Lower lobe of right lung (tissue), 2 donors: ENCODE data around the gene NYAP2. TPM values are rescaled to one million over a fixed set of nuclear protein-coding genes. Genes with fewer than 3 reads are reported as not detected.

ENCODE experiments used
- ATAC-seq, 2 donors: fragments of 200-7000 bp; cut with Tn5 transposase; one replicate each; pipeline ENCODE4 v1.9.1; 2020 to 2022; ENCODE audit warnings: mild to moderate bottlenecking in 2 of 2, moderate library complexity in 2 of 2
- DNase-seq: peaks from one replicate; pipeline ENCODE4 v3.0.0-alpha.2; 2020
- H3K27ac ChIP-seq: fragments of 200-600 bp; one replicate; pipeline ENCODE4 v1.8.0; 2022
- H3K27me3 ChIP-seq: fragments of 200-600 bp; one replicate; pipeline ENCODE4 v1.8.0; 2022; ENCODE audit warnings: low read depth
- H3K36me3 ChIP-seq: fragments of 200-600 bp; one replicate; pipeline ENCODE4 v1.8.0; 2022; ENCODE audit warnings: mild to moderate bottlenecking
- H3K4me1 ChIP-seq: fragments of 200-600 bp; one replicate; pipeline ENCODE4 v1.8.0; 2022
- H3K4me3 ChIP-seq: fragments of 200-600 bp; one replicate; pipeline ENCODE4 v1.8.0; 2022; ENCODE audit warnings: mild to moderate bottlenecking
- H3K9me3 ChIP-seq: fragments of 200-600 bp; one replicate; pipeline ENCODE4 v1.8.0; 2022
- intact Hi-C: fragments of 100-400 bp; cut with DNase I; formaldehyde crosslinking; loops from one replicate; pipeline ENCODE4 v1.11.0; 2022
- total RNA-seq: library from RNA; stranded (reverse); fragmentation: NEBNext Ultra II Directional; extraction: Animal tissue kit (Norgen Biotek cat#: 25700); gene quantifications from one replicate; pipeline ENCODE4 v1.2.1, GENCODE V29; 2021
- TF ChIP-seq, protein P1 (sequence below): fragments of 200-600 bp; IDR thresholded peaks from one replicate; pipeline ENCODE4 v1.8.0; 2022; ENCODE audit warnings: antibody characterized with exemption, mild to moderate bottlenecking
- donor health status: DM: no; HTN: yes; CAD: no; lungs with severe emphysema.

NYAP2 gene
- total RNA-seq, 1 donor from 2014 or later: 1.1 TPM

DNA sequence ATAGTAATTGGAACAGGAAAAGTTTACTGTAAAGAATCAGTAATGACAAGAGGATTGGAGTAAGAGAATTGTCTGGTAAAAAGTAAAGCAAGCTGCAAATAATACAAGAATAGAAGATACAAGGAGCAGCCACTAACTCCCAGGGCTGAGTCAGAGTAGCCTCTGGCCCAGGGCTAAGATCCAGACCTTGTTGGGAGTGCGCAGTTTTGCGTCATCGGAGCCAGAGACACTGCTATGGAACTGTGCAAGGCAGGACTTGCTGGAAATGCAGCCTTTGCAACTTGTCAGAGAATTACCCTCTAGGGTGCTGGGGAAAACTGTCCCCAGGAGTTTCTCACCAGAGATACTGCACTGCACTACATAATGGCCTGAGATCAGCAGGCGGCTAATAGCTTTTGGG is 135.2 kb downstream of the NYAP2 start:
- Histone ChIP-seq H3K4me3 (no peak overlapping the region), H3K36me3 (no peaks in the 10 kb centered on the region), H3K9me3 (no peaks in the 10 kb centered on the region), H3K27me3 (no peaks in the 10 kb centered on the region), H3K27ac (no peak overlapping the region), H3K4me1 (no peaks in the 10 kb centered on the region)
- TF ChIP-seq, protein P1, sequence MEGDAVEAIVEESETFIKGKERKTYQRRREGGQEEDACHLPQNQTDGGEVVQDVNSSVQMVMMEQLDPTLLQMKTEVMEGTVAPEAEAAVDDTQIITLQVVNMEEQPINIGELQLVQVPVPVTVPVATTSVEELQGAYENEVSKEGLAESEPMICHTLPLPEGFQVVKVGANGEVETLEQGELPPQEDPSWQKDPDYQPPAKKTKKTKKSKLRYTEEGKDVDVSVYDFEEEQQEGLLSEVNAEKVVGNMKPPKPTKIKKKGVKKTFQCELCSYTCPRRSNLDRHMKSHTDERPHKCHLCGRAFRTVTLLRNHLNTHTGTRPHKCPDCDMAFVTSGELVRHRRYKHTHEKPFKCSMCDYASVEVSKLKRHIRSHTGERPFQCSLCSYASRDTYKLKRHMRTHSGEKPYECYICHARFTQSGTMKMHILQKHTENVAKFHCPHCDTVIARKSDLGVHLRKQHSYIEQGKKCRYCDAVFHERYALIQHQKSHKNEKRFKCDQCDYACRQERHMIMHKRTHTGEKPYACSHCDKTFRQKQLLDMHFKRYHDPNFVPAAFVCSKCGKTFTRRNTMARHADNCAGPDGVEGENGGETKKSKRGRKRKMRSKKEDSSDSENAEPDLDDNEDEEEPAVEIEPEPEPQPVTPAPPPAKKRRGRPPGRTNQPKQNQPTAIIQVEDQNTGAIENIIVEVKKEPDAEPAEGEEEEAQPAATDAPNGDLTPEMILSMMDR: no peak
- ATAC-seq (no peak), DNase-seq (no peak)
- intact Hi-C loops: no loop called here

DNA sequence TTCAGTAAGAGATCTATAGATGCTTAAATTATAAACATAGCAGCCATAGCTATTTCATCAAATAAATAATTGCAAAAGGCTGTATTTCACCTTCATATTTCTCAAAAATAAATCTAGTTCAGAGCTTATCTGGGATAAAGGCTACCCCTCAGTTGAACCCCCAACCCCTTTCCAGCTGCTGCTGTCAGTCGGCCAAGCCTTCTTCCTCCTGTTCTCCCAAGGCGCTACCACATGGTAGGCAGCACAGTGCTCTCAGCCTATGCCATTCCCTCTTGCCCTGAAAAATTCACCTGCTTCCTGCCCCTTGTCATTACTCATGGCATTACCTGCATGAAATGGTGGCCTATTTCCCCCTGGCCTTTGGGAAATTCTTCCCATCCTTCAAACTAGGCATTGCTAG is 136.5 kb downstream of the NYAP2 start:
- H3K27me3 ChIP-seq: no peaks in the 10 kb centered on the region
- ATAC-seq: no peak

DNA sequence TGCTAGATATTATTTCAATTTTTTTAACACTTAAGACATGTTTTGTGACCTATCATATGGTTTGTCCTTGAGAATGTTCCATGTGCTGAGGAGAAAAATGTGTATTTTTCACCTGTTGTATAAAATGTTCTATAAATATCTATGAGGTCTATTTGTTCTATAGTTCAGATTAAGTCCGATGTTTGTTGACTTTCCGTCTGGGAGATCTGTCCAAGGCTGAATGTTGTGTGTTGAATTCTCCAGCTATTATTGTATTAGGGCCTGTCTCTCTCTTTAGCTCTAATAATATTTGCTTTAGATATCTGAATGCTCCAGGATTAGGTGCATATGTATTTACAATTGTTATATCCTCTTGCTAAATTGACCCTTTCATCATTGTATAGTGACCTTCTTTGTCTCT is 144.1 kb downstream of the NYAP2 start:
- no peaks in the 10 kb centered on the region for H3K9me3 ChIP-seq
- DNase-seq: no peak
- H3K4me3 ChIP-seq: no peak overlapping the region
- intact Hi-C loops: no loop called here
- no peak overlapping the region for H3K27ac ChIP-seq
- no peaks in the 10 kb centered on the region for H3K27me3 ChIP-seq
- TF ChIP-seq, protein P1: no peak
- H3K36me3 ChIP-seq: no peaks in the 10 kb centered on the region
- no peaks in the 10 kb centered on the region for H3K4me1 ChIP-seq
- ATAC-seq: no peak

More for the DNA sequence above, 136.5 kb downstream of the NYAP2 start:
- intact Hi-C loops: no loop called here
- no peaks in the 10 kb centered on the region for H3K9me3 ChIP-seq
- TF ChIP-seq, protein P1: no peak
- H3K36me3 ChIP-seq: no peaks in the 10 kb centered on the region
- no peak overlapping the region for H3K27ac ChIP-seq
- H3K4me3 ChIP-seq: no peak overlapping the region
- DNase-seq: no peak
- H3K4me1 ChIP-seq: no peaks in the 10 kb centered on the region

DNA sequence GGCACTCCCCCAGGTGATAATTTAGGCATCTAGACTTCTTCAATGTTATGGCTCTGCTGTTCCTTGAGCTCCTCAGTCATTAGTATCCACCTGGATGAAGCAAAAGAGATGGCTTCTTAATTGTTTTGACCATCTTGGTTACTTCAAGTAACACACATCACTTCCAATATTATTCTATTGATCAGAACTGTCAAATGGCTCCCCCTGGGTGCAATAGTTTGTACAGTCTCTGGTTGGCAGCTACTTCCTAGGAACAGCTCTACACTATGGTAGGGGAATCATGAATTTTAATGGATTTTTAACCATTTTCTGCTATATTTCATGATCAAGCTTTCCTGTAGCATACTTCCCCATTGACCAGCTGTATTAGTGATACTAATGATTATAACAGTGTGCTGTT is 157.0 kb downstream of the NYAP2 start:
- no peaks in the 10 kb centered on the region for H3K4me1 ChIP-seq
- H3K9me3 ChIP-seq: no peaks in the 10 kb centered on the region
- H3K4me3 ChIP-seq: no peak overlapping the region
- H3K27ac ChIP-seq: no peak overlapping the region
- no peak for DNase-seq
- TF ChIP-seq, protein P1: no peak
- no peaks in the 10 kb centered on the region for H3K36me3 ChIP-seq
- no peak for ATAC-seq
- H3K27me3 ChIP-seq: no peaks in the 10 kb centered on the region
- intact Hi-C loops: no loop called here

DNA sequence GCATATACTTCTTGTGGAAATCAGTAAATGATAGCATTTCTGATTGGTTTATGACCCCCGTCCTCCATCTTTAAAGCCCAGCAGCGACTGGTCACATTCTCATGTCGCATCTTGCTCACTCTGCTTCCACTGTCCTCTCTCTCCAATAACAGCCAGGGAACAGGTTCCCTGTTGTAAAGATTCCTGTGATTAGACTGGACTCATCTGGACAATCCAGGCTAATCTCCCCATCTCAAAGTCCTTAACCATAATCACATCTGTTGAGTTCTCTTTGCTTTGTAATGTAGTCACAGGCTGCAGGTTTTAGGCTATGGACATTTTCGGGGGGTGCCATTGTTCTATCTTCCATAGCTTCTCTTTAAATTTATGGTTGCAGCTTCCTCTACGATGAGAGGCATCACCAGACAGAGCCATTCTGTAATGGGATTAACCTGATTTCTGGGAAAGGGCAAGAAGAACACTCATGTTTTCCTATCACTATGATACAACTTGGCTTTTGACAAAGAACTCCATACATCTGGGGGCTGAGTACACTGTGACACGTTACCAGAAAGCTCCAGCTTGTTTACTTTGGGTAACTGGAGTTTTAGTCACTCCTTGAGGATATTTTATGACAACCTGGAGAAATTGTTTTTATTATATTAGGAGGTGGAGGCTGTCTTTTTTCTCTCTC is 159.0 kb downstream of the NYAP2 start:
- TF ChIP-seq, protein P1: no peak
- intact Hi-C loops: no loop called here
- H3K4me3 ChIP-seq: no peak overlapping the region

More for the DNA sequence above, 159.0 kb downstream of the NYAP2 start:
- H3K27ac ChIP-seq: no peak overlapping the region
- no peaks in the 10 kb centered on the region for H3K36me3 ChIP-seq
- no peaks in the 10 kb centered on the region for H3K27me3 ChIP-seq
- H3K9me3 ChIP-seq: no peaks in the 10 kb centered on the region
- no peaks in the 10 kb centered on the region for H3K4me1 ChIP-seq
- DNase-seq: no peak
- ATAC-seq: no peak
